Ishikawa (cell line): ENCODE results near the gene EIF3J.

Experiments used
- CREB1 ChIP-seq: IDR thresholded peaks from 2 replicates; pipeline ENCODE4 v1.6.1; 2012; ENCODE audit warnings: low read depth
- EGR1 ChIP-seq: IDR thresholded peaks from 2 replicates; pipeline ENCODE4 v1.6.1; 2012
- EP300 ChIP-seq: IDR thresholded peaks from 2 replicates; pipeline ENCODE4 v1.6.1; 2012; ENCODE audit warnings: borderline replicate concordance
- FOXM1 ChIP-seq: IDR thresholded peaks from 2 replicates; pipeline ENCODE4 v1.6.1; 2012; ENCODE audit warnings: low read depth, borderline replicate concordance
- NFIC ChIP-seq: IDR thresholded peaks from 2 replicates; pipeline ENCODE4 v1.6.1; 2012
- RAD21 ChIP-seq: IDR thresholded peaks from 2 replicates; pipeline ENCODE4 v1.6.1; 2012; ENCODE audit warnings: low read depth
- TAF1 ChIP-seq: IDR thresholded peaks from 2 replicates; pipeline ENCODE4 v1.6.1; 2012; ENCODE audit warnings: low read depth, mild to moderate bottlenecking
- TCF12 ChIP-seq: IDR thresholded peaks from 2 replicates; pipeline ENCODE4 v1.6.1; 2012; ENCODE audit warnings: low read depth
- TEAD4 ChIP-seq: IDR thresholded peaks from 2 replicates; pipeline ENCODE4 v1.6.1; 2012
- YY1 ChIP-seq: IDR thresholded peaks from 2 replicates; pipeline ENCODE4 v1.6.1; 2012; ENCODE audit warnings: low read depth
- ZBTB7A ChIP-seq: IDR thresholded peaks from 2 replicates; pipeline ENCODE4 v1.6.1; 2012; ENCODE audit warnings: low read depth
- TF ChIP-seq, protein P1 (sequence below): IDR thresholded peaks from 2 replicates; pipeline ENCODE4 v1.6.1; 2012; ENCODE audit warnings: low read depth, mild to moderate bottlenecking
- TF ChIP-seq, protein P2 (sequence below): IDR thresholded peaks from 2 replicates; pipeline ENCODE4 v1.6.1; 2012
- TF ChIP-seq, protein P3 (sequence below): IDR thresholded peaks from 2 replicates; pipeline ENCODE4 v1.6.1; 2012

DNA sequence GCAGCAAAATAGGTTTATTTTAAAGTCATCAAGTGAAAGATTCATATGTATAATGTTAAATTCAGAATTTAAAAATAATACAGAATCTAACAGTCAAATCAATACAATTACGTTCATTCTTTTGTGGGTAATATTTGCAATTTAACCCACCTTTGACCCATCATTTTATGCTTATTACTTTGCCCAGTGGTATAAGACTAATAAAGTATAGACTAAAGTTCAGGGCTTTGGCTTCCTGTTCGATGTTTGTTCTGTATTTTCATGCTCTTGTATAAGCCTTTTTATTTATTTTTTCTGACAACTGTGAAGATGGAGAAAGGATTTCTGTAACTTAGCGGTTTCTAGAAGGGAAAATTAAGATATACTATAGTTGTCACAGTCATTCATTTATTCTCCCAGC is 44.3 kb upstream of the EIF3J start:
- no peak for TF ChIP-seq CREB1
- TF ChIP-seq RAD21, result no peak
- TF ChIP-seq, protein P1, sequence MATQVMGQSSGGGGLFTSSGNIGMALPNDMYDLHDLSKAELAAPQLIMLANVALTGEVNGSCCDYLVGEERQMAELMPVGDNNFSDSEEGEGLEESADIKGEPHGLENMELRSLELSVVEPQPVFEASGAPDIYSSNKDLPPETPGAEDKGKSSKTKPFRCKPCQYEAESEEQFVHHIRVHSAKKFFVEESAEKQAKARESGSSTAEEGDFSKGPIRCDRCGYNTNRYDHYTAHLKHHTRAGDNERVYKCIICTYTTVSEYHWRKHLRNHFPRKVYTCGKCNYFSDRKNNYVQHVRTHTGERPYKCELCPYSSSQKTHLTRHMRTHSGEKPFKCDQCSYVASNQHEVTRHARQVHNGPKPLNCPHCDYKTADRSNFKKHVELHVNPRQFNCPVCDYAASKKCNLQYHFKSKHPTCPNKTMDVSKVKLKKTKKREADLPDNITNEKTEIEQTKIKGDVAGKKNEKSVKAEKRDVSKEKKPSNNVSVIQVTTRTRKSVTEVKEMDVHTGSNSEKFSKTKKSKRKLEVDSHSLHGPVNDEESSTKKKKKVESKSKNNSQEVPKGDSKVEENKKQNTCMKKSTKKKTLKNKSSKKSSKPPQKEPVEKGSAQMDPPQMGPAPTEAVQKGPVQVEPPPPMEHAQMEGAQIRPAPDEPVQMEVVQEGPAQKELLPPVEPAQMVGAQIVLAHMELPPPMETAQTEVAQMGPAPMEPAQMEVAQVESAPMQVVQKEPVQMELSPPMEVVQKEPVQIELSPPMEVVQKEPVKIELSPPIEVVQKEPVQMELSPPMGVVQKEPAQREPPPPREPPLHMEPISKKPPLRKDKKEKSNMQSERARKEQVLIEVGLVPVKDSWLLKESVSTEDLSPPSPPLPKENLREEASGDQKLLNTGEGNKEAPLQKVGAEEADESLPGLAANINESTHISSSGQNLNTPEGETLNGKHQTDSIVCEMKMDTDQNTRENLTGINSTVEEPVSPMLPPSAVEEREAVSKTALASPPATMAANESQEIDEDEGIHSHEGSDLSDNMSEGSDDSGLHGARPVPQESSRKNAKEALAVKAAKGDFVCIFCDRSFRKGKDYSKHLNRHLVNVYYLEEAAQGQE, result no peak
- TF ChIP-seq TAF1, result no peak
- TF ChIP-seq NFIC, result no peak
- TF ChIP-seq EP300, result no peak
- no peak for TF ChIP-seq TCF12
- no peak for TF ChIP-seq ZBTB7A
- no peak for TF ChIP-seq YY1
- TF ChIP-seq, protein P2, sequence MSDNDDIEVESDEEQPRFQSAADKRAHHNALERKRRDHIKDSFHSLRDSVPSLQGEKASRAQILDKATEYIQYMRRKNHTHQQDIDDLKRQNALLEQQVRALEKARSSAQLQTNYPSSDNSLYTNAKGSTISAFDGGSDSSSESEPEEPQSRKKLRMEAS, result no peak
- TF ChIP-seq FOXM1, result no peak
- no peak for TF ChIP-seq TEAD4
- TF ChIP-seq, protein P3, sequence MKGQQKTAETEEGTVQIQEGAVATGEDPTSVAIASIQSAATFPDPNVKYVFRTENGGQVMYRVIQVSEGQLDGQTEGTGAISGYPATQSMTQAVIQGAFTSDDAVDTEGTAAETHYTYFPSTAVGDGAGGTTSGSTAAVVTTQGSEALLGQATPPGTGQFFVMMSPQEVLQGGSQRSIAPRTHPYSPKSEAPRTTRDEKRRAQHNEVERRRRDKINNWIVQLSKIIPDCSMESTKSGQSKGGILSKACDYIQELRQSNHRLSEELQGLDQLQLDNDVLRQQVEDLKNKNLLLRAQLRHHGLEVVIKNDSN, result no peak
- TF ChIP-seq EGR1, result no peak
